GM19455 (cell line): Measurements from ENCODE around the gene IL15RA.
"Not testable (repeated sequence)": the region's sequence is repeated elsewhere in the genome, so short reads cannot be mapped to it uniquely, and the experiment has no call there.

Experiments
- ATAC-seq: cut with Tn5 transposase; IDR thresholded peaks from one replicate; pipeline ENCODE4 v1.9.1; 2021; ENCODE audit not compliant: unreplicated experiment

Gene IL15RA

GRCh38 chr10:5951721-5952407 is 25.5 kb downstream of the IL15RA start:
- no peak for ATAC-seq

- no peak for ATAC-seq
These were observed 26.1 kb downstream of the IL15RA start for GRCh38 chr10:5951167-5951711.

- ATAC-seq = no peak
These were observed 28.2 kb downstream of the IL15RA start for GRCh38 chr10:5949009-5949759.

GRCh38 chr10:5948208-5948585 is 29.1 kb downstream of the IL15RA start:
- no peak for ATAC-seq

- no peak for ATAC-seq
These were observed 29.7 kb downstream of the IL15RA start for GRCh38 chr10:5947471-5948207.

- ATAC-seq = no peak
These were observed 30.6 kb downstream of the IL15RA start for GRCh38 chr10:5946786-5947185.

- not testable (repeated sequence) for ATAC-seq
These were observed 30.9 kb downstream of the IL15RA start for GRCh38 chr10:5946419-5946775.

- no peak for ATAC-seq
These were observed 31.6 kb downstream of the IL15RA start for GRCh38 chr10:5945561-5946418.

GRCh38 chr10:5945190-5945509 is 32.2 kb downstream of the IL15RA start:
- no peak for ATAC-seq

GRCh38 chr10:5944389-5945189 is 32.8 kb downstream of the IL15RA start:
- no peak for ATAC-seq

- ATAC-seq = no peak
These were observed 33.8 kb downstream of the IL15RA start for GRCh38 chr10:5943536-5943935.

- no peak for ATAC-seq
These were observed 34.9 kb downstream of the IL15RA start for GRCh38 chr10:5942474-5942873.

GRCh38 chr10:5942001-5942400 is 35.3 kb downstream of the IL15RA start:
- no peak for ATAC-seq

GRCh38 chr10:5941579-5941978 is 35.8 kb downstream of the IL15RA start:
- no peak for ATAC-seq

GRCh38 chr10:5940807-5941218 is 36.5 kb downstream of the IL15RA start:
- no peak for ATAC-seq

GRCh38 chr10:5938291-5938690 is 39.1 kb downstream of the IL15RA start:
- ATAC-seq = no peak

GRCh38 chr10:5937016-5937415 is 40.3 kb downstream of the IL15RA start:
- no peak for ATAC-seq

- no peak for ATAC-seq
These were observed 41.7 kb downstream of the IL15RA start for GRCh38 chr10:5935628-5936027.

- ATAC-seq = no peak
These were observed 43.3 kb downstream of the IL15RA start for GRCh38 chr10:5933909-5934546.

GRCh38 chr10:5932345-5932744 is 45.0 kb downstream of the IL15RA start:
- no peak for ATAC-seq
